Nephron (organoid): Measurements from ENCODE around the gene DOCK2.
"Not testable (repeated sequence)": the region's sequence is repeated elsewhere in the genome, so short reads cannot be mapped to it uniquely, and the experiment has no call there.

ENCODE experiments used
- H3K27ac Mint-ChIP-seq, 3 experiments: 2 replicates each; pipeline ENCODE4 v1.8.0; 2020; ENCODE audit warnings: mixed read lengths in 3 of 3, mild to moderate bottlenecking in 2 of 3, moderate library complexity in 1 of 3
- H3K27me3 Mint-ChIP-seq: 2 replicates; pipeline ENCODE4 v1.8.0; 2021; ENCODE audit warnings: low read depth, mild to moderate bottlenecking, moderate library complexity, mixed read lengths
- H3K36me3 Mint-ChIP-seq: 2 replicates; pipeline ENCODE4 v1.8.0; 2020; ENCODE audit warnings: low read depth, mixed read lengths
- H3K4me1 Mint-ChIP-seq: 2 replicates; pipeline ENCODE4 v1.8.0; 2020; ENCODE audit warnings: mixed read lengths
- H3K4me3 Mint-ChIP-seq, 3 experiments: 2 replicates each; pipeline ENCODE4 v1.8.0; 2020; ENCODE audit warnings: mild to moderate bottlenecking in 3 of 3, mixed read lengths in 3 of 3, moderate library complexity in 2 of 3
- H3K9me3 Mint-ChIP-seq: 2 replicates; pipeline ENCODE4 v1.8.0; 2020; ENCODE audit warnings: mixed read lengths
- CTCF ChIP-seq, 3 experiments: fragments of 200-600 bp; sonication (generic); IDR thresholded peaks; one replicate each; pipeline ENCODE4 v1.5.0; 2021; ENCODE audit warnings: antibody characterized with exemption in 3 of 3; ENCODE audit not compliant: unreplicated experiment in 3 of 3

The DOCK2 gene

GRCh38 chr5:169615561-169615960 lies 21.5 kb upstream of the DOCK2 start:
- Mint-ChIP-seq H3K4me1 (no peaks in the 10 kb centered on the region), H3K4me3 (no peak overlapping the region), H3K27ac (no peak overlapping the region), H3K27me3 (peaks cover 5% of the 10 kb centered on the region), H3K36me3 (no peaks in the 10 kb centered on the region), H3K9me3 (peaks cover 21% of the 10 kb centered on the region)
- TF ChIP-seq CTCF (IDR thresholded peaks at IDR 0.05; ENCODE audit: unreplicated experiment in 3 of 3): no peak

- not testable (repeated sequence) for H3K4me3 Mint-ChIP-seq, H3K36me3 Mint-ChIP-seq, H3K27me3 Mint-ChIP-seq, H3K27ac Mint-ChIP-seq, H3K4me1 Mint-ChIP-seq
- peaks cover 16% of the 10 kb centered on the region for H3K9me3 Mint-ChIP-seq
Measured at GRCh38 chr5:169624307-169624706, 12.8 kb upstream of the DOCK2 start.

GRCh38 chr5:169626779-169627178 lies 10.3 kb upstream of the DOCK2 start:
- no peaks in the 10 kb centered on the region for H3K36me3 Mint-ChIP-seq
- H3K9me3 Mint-ChIP-seq: peaks cover 10% of the 10 kb centered on the region
- H3K27me3 Mint-ChIP-seq: peaks cover 9% of the 10 kb centered on the region
- no peak overlapping the region for H3K4me3 Mint-ChIP-seq
- H3K4me1 Mint-ChIP-seq: no peaks in the 10 kb centered on the region
- TF ChIP-seq CTCF (IDR thresholded peaks at IDR 0.05; ENCODE audit: unreplicated experiment in 3 of 3): no peak
- H3K27ac Mint-ChIP-seq: no peak overlapping the region

GRCh38 chr5:169627551-169627950 lies 9.5 kb upstream of the DOCK2 start:
- TF ChIP-seq CTCF (IDR thresholded peaks at IDR 0.05; ENCODE audit: unreplicated experiment in 3 of 3): no peak

GRCh38 chr5:169628892-169629291 lies 8.2 kb upstream of the DOCK2 start:
- H3K36me3 Mint-ChIP-seq: no peaks in the 10 kb centered on the region
- H3K27me3 Mint-ChIP-seq: peaks cover 11% of the 10 kb centered on the region
- H3K4me1 Mint-ChIP-seq: no peaks in the 10 kb centered on the region
- no peak overlapping the region for H3K4me3 Mint-ChIP-seq
- no peak for TF ChIP-seq CTCF (IDR thresholded peaks at IDR 0.05; ENCODE audit: unreplicated experiment in 3 of 3)
- H3K9me3 Mint-ChIP-seq: peaks cover 10% of the 10 kb centered on the region
- H3K27ac Mint-ChIP-seq: no peak overlapping the region

More at GRCh38 chr5:169627551-169627950, 9.5 kb upstream of the DOCK2 start:
- no peaks in the 10 kb centered on the region for H3K4me1 Mint-ChIP-seq
- no peak overlapping the region for H3K27ac Mint-ChIP-seq
- peaks cover 10% of the 10 kb centered on the region for H3K9me3 Mint-ChIP-seq
- peaks cover 9% of the 10 kb centered on the region for H3K27me3 Mint-ChIP-seq
- H3K36me3 Mint-ChIP-seq: no peaks in the 10 kb centered on the region
- H3K4me3 Mint-ChIP-seq: no peak overlapping the region

GRCh38 chr5:169629847-169630548 lies 7.1 kb upstream of the DOCK2 start:
- H3K4me3 Mint-ChIP-seq: no peak overlapping the region
- H3K27me3 Mint-ChIP-seq: peaks cover 8% of the 10 kb centered on the region
- TF ChIP-seq CTCF (IDR thresholded peaks at IDR 0.05; ENCODE audit: unreplicated experiment in 3 of 3): no peak
- H3K27ac Mint-ChIP-seq: no peak overlapping the region
- H3K4me1 Mint-ChIP-seq: no peaks in the 10 kb centered on the region
- H3K36me3 Mint-ChIP-seq: no peaks in the 10 kb centered on the region
- H3K9me3 Mint-ChIP-seq: peaks cover 10% of the 10 kb centered on the region
